Measurements from ENCODE around the gene OR2AP1. TPM values are rescaled to one million over a fixed set of nuclear protein-coding genes. Genes with fewer than 3 reads are reported as not detected.
A peak's percentile ranks its signal among the peaks of the same experiment; 100 is the strongest.
"Not testable (repeated sequence)": the region's sequence is repeated elsewhere in the genome, so short reads cannot be mapped to it uniquely, and the experiment has no call there.

OR2AP1 gene
- total RNA-seq, 1 experiment from 2014 or later, result not detected

GRCh38 chr12:55585817-55586216 lies 13.5 kb downstream of the OR2AP1 start:
- Mint-ChIP-seq H3K36me3 (ENCODE audit: insufficient read depth in 1 of 3, low read depth in 3 of 3) (peaks cover 2 to 8% (median 3%) of the 10 kb centered on the region in 3 experiments; a peak in 4 of 7 replicates), H3K27ac (no peak overlapping the region), H3K4me3 (no peak overlapping the region), H3K27me3 (ENCODE audit: low read depth) (peaks cover 6% of the 10 kb centered on the region), H3K4me1 (peaks cover 6 to 13% of the 10 kb centered on the region in 2 experiments; a peak in 3 of 4 replicates), H3K9me3 (peaks cover 15 to 16% of the 10 kb centered on the region in 2 experiments; a peak in 4 of 5 replicates)
- Histone ChIP-seq H4K5ac (ENCODE audit: insufficient read length, low read depth, low read length) (no peak overlapping the region), H3K27me3 (ENCODE audit: insufficient read depth, low read length) (no peaks in the 10 kb centered on the region), H2BK15ac (ENCODE audit: low read depth, low read length) (no peak overlapping the region), H3K14ac (ENCODE audit: insufficient read depth, low read length) (no peak overlapping the region), H2BK120ac (ENCODE audit: low read depth, low read length, poor library complexity, severe bottlenecking) (no peak overlapping the region), H3K27ac (ENCODE audit: insufficient read length, low read depth, low read length) (no peak overlapping the region), H3K79me2 (ENCODE audit: insufficient read depth, low read length) (no peaks in the 10 kb centered on the region), H3K23ac (ENCODE audit: insufficient read length, low read depth, low read length) (no peak overlapping the region), H2BK5ac (ENCODE audit: insufficient read length, low read length) (no peak overlapping the region), H3K9ac (ENCODE audit: extremely low read depth, insufficient read length, low read length) (no peak overlapping the region), H3K9me3 (ENCODE audit: control insufficient read depth, low read depth, low read length) (no peaks in the 10 kb centered on the region), H3K56ac (ENCODE audit: insufficient read length, low read depth, low read length) (no peak overlapping the region), H3K4ac (ENCODE audit: low read depth, low read length) (no peak overlapping the region), H3K4me1 (ENCODE audit: insufficient read depth, low read length) (no peaks in the 10 kb centered on the region), H2AFZ (ENCODE audit: low read length) (no peak overlapping the region), H4K8ac (replicated peaks; ENCODE audit: insufficient read length, low read depth, low read length) (no peak overlapping the region), H4K20me1 (ENCODE audit: control insufficient read depth, insufficient read depth, insufficient read length) (no peaks in the 10 kb centered on the region), H2BK12ac (ENCODE audit: insufficient read length, low read depth, low read length) (no peak overlapping the region), H2AK5ac (ENCODE audit: insufficient read length, low read length) (no peak overlapping the region), H3K18ac (ENCODE audit: insufficient read length, low read depth, low read length) (no peak overlapping the region), H3K79me1 (ENCODE audit: insufficient read depth, low read depth, low read length, poor library complexity, severe bottlenecking) (no peaks in the 10 kb centered on the region), H3K4me2 (ENCODE audit: insufficient read depth, insufficient read length, low read length) (no peak overlapping the region), H2BK20ac (ENCODE audit: low read depth, low read length, poor library complexity, severe bottlenecking) (no peak overlapping the region), H3K23me2 (ENCODE audit: insufficient read length, low read depth, low read length, poor library complexity, severe bottlenecking) (no peaks in the 10 kb centered on the region), H4K91ac (ENCODE audit: insufficient read length, low read depth, low read length) (no peak overlapping the region), H3T11ph (ENCODE audit: low read length) (no peak overlapping the region)
- TF ChIP-seq CTCF (conservative IDR thresholded peaks at IDR 0.05), result no peak
- no peak for DNase-seq
- no CpG with 5 or more reads among the region's 2 CpGs for WGBS (ENCODE audit: extremely low coverage, insufficient read length, low lambda C conversion rate)

- H3T11ph ChIP-seq (ENCODE audit: low read length); H3K9me3 ChIP-seq (ENCODE audit: control insufficient read depth, low read depth, low read length); H2BK12ac ChIP-seq (ENCODE audit: insufficient read length, low read depth, low read length); H3K9ac ChIP-seq (ENCODE audit: extremely low read depth, insufficient read length, low read length); H4K20me1 ChIP-seq (ENCODE audit: control insufficient read depth, insufficient read depth, insufficient read length); H3K56ac ChIP-seq (ENCODE audit: insufficient read length, low read depth, low read length); H3K18ac ChIP-seq (ENCODE audit: insufficient read length, low read depth, low read length); H3K27ac ChIP-seq (ENCODE audit: insufficient read length, low read depth, low read length); H2BK20ac ChIP-seq (ENCODE audit: low read depth, low read length, poor library complexity, severe bottlenecking); H3K23ac ChIP-seq (ENCODE audit: insufficient read length, low read depth, low read length); H3K4me1 ChIP-seq (ENCODE audit: insufficient read depth, low read length); H3K27me3 ChIP-seq (ENCODE audit: insufficient read depth, low read length); H3K79me1 ChIP-seq (ENCODE audit: insufficient read depth, low read depth, low read length, poor library complexity, severe bottlenecking); H2BK120ac ChIP-seq (ENCODE audit: low read depth, low read length, poor library complexity, severe bottlenecking); H3K23me2 ChIP-seq (ENCODE audit: insufficient read length, low read depth, low read length, poor library complexity, severe bottlenecking); H4K91ac ChIP-seq (ENCODE audit: insufficient read length, low read depth, low read length); H2BK5ac ChIP-seq (ENCODE audit: insufficient read length, low read length); H2BK15ac ChIP-seq (ENCODE audit: low read depth, low read length); H3K4ac ChIP-seq (ENCODE audit: low read depth, low read length); H2AK5ac ChIP-seq (ENCODE audit: insufficient read length, low read length); H3K79me2 ChIP-seq (ENCODE audit: insufficient read depth, low read length); H3K27me3 Mint-ChIP-seq (ENCODE audit: low read depth); H4K8ac ChIP-seq (replicated peaks; ENCODE audit: insufficient read length, low read depth, low read length); H3K4me2 ChIP-seq (ENCODE audit: insufficient read depth, insufficient read length, low read length); H3K4me3 Mint-ChIP-seq; H4K5ac ChIP-seq (ENCODE audit: insufficient read length, low read depth, low read length); H2AFZ ChIP-seq (ENCODE audit: low read length); H3K14ac ChIP-seq (ENCODE audit: insufficient read depth, low read length): not testable (repeated sequence)
- DNase-seq, result peak; percentile 59
- Mint-ChIP-seq H3K9me3 (peaks cover 22 to 35% of the 10 kb centered on the region in 2 experiments; a peak in 4 of 5 replicates), H3K36me3 (ENCODE audit: insufficient read depth in 1 of 3, low read depth in 3 of 3) (peaks cover 2 to 17% (median 3%) of the 10 kb centered on the region in 3 experiments; a peak in 4 of 7 replicates), H3K4me1 (peaks cover 6 to 13% of the 10 kb centered on the region in 2 experiments; a peak in 3 of 4 replicates), H3K27ac (peak overlapping the region in 1 of 3 experiments; percentile 74; a peak in 1 of 7 replicates)
- no CpG with 5 or more reads among the region's 12 CpGs for WGBS (ENCODE audit: extremely low coverage, insufficient read length, low lambda C conversion rate)
Observed at GRCh38 chr12:55590152-55590551, 17.9 kb downstream of the OR2AP1 start.
